ENCODE data around the gene VPS4B.

- TF ChIP-seq YY1 (IDR thresholded peaks at IDR 0.05; ENCODE audit: insufficient read depth, insufficient read length) (no peak), ZNF274 (IDR thresholded peaks at IDR 0.05; ENCODE audit: low read depth, low read length) (no peak), SUZ12 (IDR thresholded peaks at IDR 0.05; ENCODE audit: extremely low read depth, insufficient read depth, insufficient read length) (no peak)
Observed at GRCh38 chr18:63342206-63342605, 80.1 kb downstream of the VPS4B start.
